HCT116 (cell line): ENCODE results near the gene ADAMTS4. TPM values are rescaled to one million over a fixed set of nuclear protein-coding genes. Genes with fewer than 3 reads are reported as not detected.

Source experiments
- ATAC-seq: fragments of 200-7000 bp; cut with Tn5 transposase; 2 replicates; pipeline ENCODE4 v1.9.1; 2020; ENCODE audit warnings: mild to moderate bottlenecking, moderate library complexity
- BruUV-seq: library from RNA; stranded (reverse); fragments of 400-500 nt; replicated peaks from 2 replicates; lab custom pipeline; 2021; lab: Mats Ljungman, UMichigan
- CTCF ChIA-PET: fragments of 300-600 bp; sonication (Branson Sonifier 250); formaldehyde crosslinking; loops from one replicate; lab custom pipeline; 2021; ENCODE audit warnings: antibody characterized with exemption; lab: Charles Lee
- POLR2A ChIA-PET: fragments of 300-600, 350-600 bp; sonication (Branson Sonifier 250); formaldehyde crosslinking; loops from one replicate; lab custom pipeline; 2021; ENCODE audit warnings: antibody characterized with exemption; lab: Charles Lee
- RAD21 ChIA-PET, 2 experiments: fragments of 300-600 bp; sonication (Branson Sonifier 250); formaldehyde crosslinking; loops; one replicate each; lab custom pipeline; 2023; ENCODE audit warnings: low total read pairs in 2 of 2; ENCODE audit not compliant: uncharacterized antibody in 2 of 2, unreplicated experiment in 2 of 2, low non-redundant PET in 1 of 2; lab: Charles Lee
- DNase-seq: peaks from one replicate; pipeline ENCODE4 v3.0.0-alpha.2; 2010; ENCODE audit warnings: low read depth, low spot score
- H2AFZ ChIP-seq: fragments of 200-600 bp; shearing (Covaris generic), sonication (generic); 2 replicates; pipeline ENCODE4 v1.6.1; 2017; ENCODE audit warnings: low read depth, mixed run types, mixed read lengths, antibody characterized with exemption, low read length; ENCODE audit not compliant: poor library complexity, severe bottlenecking
- H3K27ac ChIP-seq: 2 replicates; pipeline ENCODE4 v1.5.1; 2012; ENCODE audit warnings: low read depth, low read length
- H3K27me3 ChIP-seq: fragments of 200-600 bp; sonication (generic); 2 replicates; pipeline ENCODE4 v1.6.1; 2016; ENCODE audit warnings: mixed run types, low read length, mixed read lengths; ENCODE audit not compliant: insufficient read depth
- H3K36me3 ChIP-seq, 2 experiments: fragments of 200-500 bp in 1 of 2; fragments of 200-600 bp in 1 of 2; sonication (Bioruptor generic) in 1 of 2; sonication (generic) in 1 of 2; 2 replicates each; pipeline versions ENCODE4 v1.5.1 to v1.6.1; 2014 to 2016; ENCODE audit warnings: low read length in 2 of 2, inconsistent platforms in 1 of 2, mixed read lengths in 1 of 2, mixed run types in 1 of 2; ENCODE audit not compliant: insufficient read depth in 2 of 2, control insufficient read depth in 1 of 2
- H3K4me1 ChIP-seq, 2 experiments: fragments of 200-600 bp in 1 of 2; sonication (generic) in 1 of 2; 2 replicates each; pipeline versions ENCODE4 v1.5.1 to v1.6.1; 2012 to 2017; ENCODE audit warnings: low read length in 2 of 2, inconsistent platforms in 1 of 2, mild to moderate bottlenecking in 1 of 2, mixed read lengths in 1 of 2, mixed run types in 1 of 2, moderate library complexity in 1 of 2; ENCODE audit not compliant: insufficient read depth in 2 of 2, control insufficient read depth in 1 of 2
- H3K4me2 ChIP-seq: fragments of 200-600 bp; sonication (generic); 2 replicates; pipeline ENCODE4 v1.6.1; 2017; ENCODE audit warnings: mixed run types, low read length, mixed read lengths
- H3K4me3 ChIP-seq, 2 experiments: fragments of 200-600 bp in 1 of 2; sonication (generic) in 1 of 2; replicated peaks in 1 of 2; 2 replicates each; pipeline ENCODE4 v1.5.1; 2011 to 2016; ENCODE audit warnings: low read length in 2 of 2, control low read depth in 1 of 2, low read depth in 1 of 2, mild to moderate bottlenecking in 1 of 2, mixed read lengths in 1 of 2, mixed run types in 1 of 2
- H3K79me2 ChIP-seq: fragments of 200-600 bp; sonication (generic); 2 replicates; pipeline ENCODE4 v1.6.1; 2017; ENCODE audit warnings: mild to moderate bottlenecking, mixed run types, low read length, moderate library complexity, mixed read lengths; ENCODE audit not compliant: insufficient read depth
- H3K9ac ChIP-seq: fragments of 200-600 bp; sonication (generic); 2 replicates; pipeline ENCODE4 v1.6.1; 2016; ENCODE audit warnings: low read length, mixed read lengths
- H3K9me2 ChIP-seq: fragments of 200-600 bp; sonication (generic), shearing (Covaris generic); 2 replicates; pipeline ENCODE4 v1.6.1; 2017; ENCODE audit warnings: mixed run types, mild to moderate bottlenecking, moderate library complexity; ENCODE audit not compliant: insufficient read depth
- H3K9me3 ChIP-seq, 2 experiments: fragments of 200-500 bp in 1 of 2; fragments of 200-600 bp in 1 of 2; sonication (Bioruptor generic) in 1 of 2; sonication (generic) in 1 of 2; 2 replicates each; pipeline ENCODE4 v1.6.1; 2014 to 2017; ENCODE audit warnings: low read length in 2 of 2, mixed read lengths in 2 of 2, inconsistent platforms in 1 of 2, low read depth in 1 of 2, mild to moderate bottlenecking in 1 of 2, mixed run types in 1 of 2, moderate library complexity in 1 of 2; ENCODE audit not compliant: control insufficient read depth in 1 of 2, insufficient read depth in 1 of 2
- H4K20me1 ChIP-seq: fragments of 200-600 bp; sonication (generic), shearing (Covaris generic); 2 replicates; pipeline ENCODE4 v1.6.1; 2017; ENCODE audit warnings: mixed run types, mild to moderate bottlenecking, moderate library complexity; ENCODE audit not compliant: insufficient read depth
- EZH2phosphoT487 ChIP-seq: fragments of 200-600 bp; IDR thresholded peaks from 2 replicates; pipeline ENCODE4 v1.6.1; 2018; ENCODE audit warnings: antibody characterized with exemption, borderline replicate concordance
- FOSL1 ChIP-seq: IDR thresholded peaks from 2 replicates; pipeline ENCODE4 v1.6.1; 2012; ENCODE audit warnings: low read depth
- POLR2A ChIP-seq: IDR thresholded peaks from 2 replicates; pipeline ENCODE4 v1.7.0; 2011; ENCODE audit warnings: borderline replicate concordance; ENCODE audit not compliant: insufficient read depth, insufficient read length; ENCODE audit errors: extremely low read depth
- SIN3A ChIP-seq: IDR thresholded peaks from 2 replicates; pipeline ENCODE4 v1.6.1; 2012; ENCODE audit warnings: low read depth
- SP1 ChIP-seq: IDR thresholded peaks from 2 replicates; pipeline ENCODE4 v1.6.1; 2012; ENCODE audit warnings: low read depth
- SRF ChIP-seq: IDR thresholded peaks from 2 replicates; pipeline ENCODE4 v1.6.1; 2012; ENCODE audit warnings: low read depth
- ZFX ChIP-seq: fragments of 450-650 bp; IDR thresholded peaks from 2 replicates; pipeline ENCODE4 v1.6.1; 2017
- intact Hi-C: fragments of 100-400 bp; cut with micrococcal nuclease; formaldehyde crosslinking; loops from 2 replicates; pipeline ENCODE4 v1.10.0; 2022
- total RNA-seq: library from RNA; stranded (reverse); gene quantifications from one replicate; pipeline ENCODE4 v1.2.1, GENCODE V29; 2021; ENCODE audit not compliant: unreplicated experiment
- TF ChIP-seq, protein P1 (sequence below): IDR thresholded peaks from 2 replicates; pipeline ENCODE4 v1.6.1; 2011; ENCODE audit warnings: mild to moderate bottlenecking, low read length, moderate library complexity; ENCODE audit not compliant: insufficient replicate concordance; ENCODE audit errors: extremely low read depth
- TF ChIP-seq, protein P2 (sequence below), 3 experiments: fragments of 200-600 bp in 1 of 3; sonication (generic) in 1 of 3; IDR thresholded peaks in 2 of 3; conservative IDR thresholded peaks in 1 of 3; 2 replicates each; pipeline ENCODE4 v1.5.1; 2012 to 2017; ENCODE audit warnings: low read depth in 2 of 3, low read length in 2 of 3, antibody characterized with exemption in 1 of 3, borderline replicate concordance in 1 of 3, control low read depth in 1 of 3, mild to moderate bottlenecking in 1 of 3, mixed read lengths in 1 of 3, mixed run types in 1 of 3, moderate library complexity in 1 of 3; ENCODE audit not compliant: insufficient read depth in 1 of 3

ADAMTS4 gene
- total RNA-seq, 1 experiment from 2014 or later: not detected

DNA sequence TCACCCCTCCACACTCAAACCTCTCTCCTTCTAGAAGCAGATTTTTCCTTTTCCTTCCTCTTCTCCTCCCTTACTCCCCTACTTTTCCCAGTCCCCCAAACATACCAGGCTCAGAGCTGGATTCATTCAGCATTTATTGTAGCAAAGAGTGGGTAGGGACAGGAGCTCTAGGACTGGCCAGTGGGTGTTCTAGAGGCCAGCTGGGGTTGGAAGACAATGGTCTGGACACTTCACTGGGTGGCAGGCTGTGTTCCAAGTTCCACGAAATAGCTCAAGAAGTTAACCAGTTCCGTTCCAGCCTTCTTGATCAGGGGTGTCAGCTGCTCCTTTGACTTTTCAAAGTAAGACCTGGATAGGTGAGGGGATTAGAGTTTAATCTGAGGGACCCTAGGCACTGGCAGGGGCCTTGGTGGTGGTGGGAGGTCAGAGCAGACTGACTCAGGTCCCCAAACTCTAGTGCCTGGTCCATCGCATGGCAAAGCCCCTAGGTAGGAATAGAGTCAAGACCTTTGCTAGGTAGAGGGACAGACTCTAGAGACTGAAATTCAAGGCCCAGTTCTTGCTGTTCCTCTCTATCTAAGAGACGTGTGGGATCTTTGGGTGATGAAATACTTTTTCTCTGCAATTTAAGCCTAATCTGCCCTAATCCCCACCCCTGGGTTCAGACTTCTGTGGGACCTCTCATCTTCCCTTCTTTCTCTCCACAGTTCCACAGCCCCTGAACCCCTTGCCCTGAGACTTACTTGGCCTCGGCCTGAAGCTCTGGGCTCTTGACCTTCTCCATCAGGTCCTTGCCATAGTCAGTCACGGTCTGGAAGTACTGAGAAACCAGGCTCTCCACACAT, 23.5 kb upstream of the ADAMTS4 start:
- intact Hi-C loops: no loop called here

More for the DNA sequence above, 23.5 kb upstream of the ADAMTS4 start:
- no peak overlapping the region for H3K4me2 ChIP-seq
- BruUV-seq: no TSS peak
- peaks cover 10 to 18% of the 10 kb centered on the region in 2 experiments; a peak in 3 of 4 replicates for H3K4me1 ChIP-seq
- no peaks in the 10 kb centered on the region for H3K36me3 ChIP-seq
- H3K9me3 ChIP-seq: no peaks in the 10 kb centered on the region
- H3K27ac ChIP-seq: no peak overlapping the region
- H3K9me2 ChIP-seq: 0 out of 2 replicates have a peak, but pooled peaks cover 3% of the 10 kb centered on the region
- H3K79me2 ChIP-seq: no peaks in the 10 kb centered on the region
- RAD21 ChIA-PET: no interaction called here
- CTCF ChIA-PET: interaction anchor here (1.3 kb wide), 1 partner anchor 20 kb away, joined by 4 read pairs; the partner anchor contains the start of gene NDUFS2
- H4K20me1 ChIP-seq: no peaks in the 10 kb centered on the region
- POLR2A ChIA-PET: no interaction called here
- no peak for DNase-seq
- no peak overlapping the region for H3K9ac ChIP-seq
- TF ChIP-seq, protein P1, sequence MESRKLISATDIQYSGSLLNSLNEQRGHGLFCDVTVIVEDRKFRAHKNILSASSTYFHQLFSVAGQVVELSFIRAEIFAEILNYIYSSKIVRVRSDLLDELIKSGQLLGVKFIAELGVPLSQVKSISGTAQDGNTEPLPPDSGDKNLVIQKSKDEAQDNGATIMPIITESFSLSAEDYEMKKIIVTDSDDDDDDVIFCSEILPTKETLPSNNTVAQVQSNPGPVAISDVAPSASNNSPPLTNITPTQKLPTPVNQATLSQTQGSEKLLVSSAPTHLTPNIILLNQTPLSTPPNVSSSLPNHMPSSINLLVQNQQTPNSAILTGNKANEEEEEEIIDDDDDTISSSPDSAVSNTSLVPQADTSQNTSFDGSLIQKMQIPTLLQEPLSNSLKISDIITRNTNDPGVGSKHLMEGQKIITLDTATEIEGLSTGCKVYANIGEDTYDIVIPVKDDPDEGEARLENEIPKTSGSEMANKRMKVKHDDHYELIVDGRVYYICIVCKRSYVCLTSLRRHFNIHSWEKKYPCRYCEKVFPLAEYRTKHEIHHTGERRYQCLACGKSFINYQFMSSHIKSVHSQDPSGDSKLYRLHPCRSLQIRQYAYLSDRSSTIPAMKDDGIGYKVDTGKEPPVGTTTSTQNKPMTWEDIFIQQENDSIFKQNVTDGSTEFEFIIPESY: no peak
- no peak for TF ChIP-seq SIN3A
- no peak for TF ChIP-seq FOSL1
- no peak for TF ChIP-seq SP1
- TF ChIP-seq, protein P2, sequence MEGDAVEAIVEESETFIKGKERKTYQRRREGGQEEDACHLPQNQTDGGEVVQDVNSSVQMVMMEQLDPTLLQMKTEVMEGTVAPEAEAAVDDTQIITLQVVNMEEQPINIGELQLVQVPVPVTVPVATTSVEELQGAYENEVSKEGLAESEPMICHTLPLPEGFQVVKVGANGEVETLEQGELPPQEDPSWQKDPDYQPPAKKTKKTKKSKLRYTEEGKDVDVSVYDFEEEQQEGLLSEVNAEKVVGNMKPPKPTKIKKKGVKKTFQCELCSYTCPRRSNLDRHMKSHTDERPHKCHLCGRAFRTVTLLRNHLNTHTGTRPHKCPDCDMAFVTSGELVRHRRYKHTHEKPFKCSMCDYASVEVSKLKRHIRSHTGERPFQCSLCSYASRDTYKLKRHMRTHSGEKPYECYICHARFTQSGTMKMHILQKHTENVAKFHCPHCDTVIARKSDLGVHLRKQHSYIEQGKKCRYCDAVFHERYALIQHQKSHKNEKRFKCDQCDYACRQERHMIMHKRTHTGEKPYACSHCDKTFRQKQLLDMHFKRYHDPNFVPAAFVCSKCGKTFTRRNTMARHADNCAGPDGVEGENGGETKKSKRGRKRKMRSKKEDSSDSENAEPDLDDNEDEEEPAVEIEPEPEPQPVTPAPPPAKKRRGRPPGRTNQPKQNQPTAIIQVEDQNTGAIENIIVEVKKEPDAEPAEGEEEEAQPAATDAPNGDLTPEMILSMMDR (IDR thresholded peaks at IDR 0.05 in 2 of 3, conservative IDR thresholded peaks at IDR 0.05 in 1 of 3; ENCODE audit: borderline replicate concordance in 1 of 3, insufficient read depth in 1 of 3, low read depth in 2 of 3, low read length in 2 of 3): no peak
- TF ChIP-seq SRF: no peak
- TF ChIP-seq ZFX: no peak
- TF ChIP-seq POLR2A: no peak
- TF ChIP-seq EZH2phosphoT487: no peak
- H3K4me3 ChIP-seq: no peak overlapping the region
- H3K27me3 ChIP-seq: no peaks in the 10 kb centered on the region
- ATAC-seq: no peak
- H2AFZ ChIP-seq: no peak overlapping the region
